Lung (tissue), 12 donors: ENCODE measurements around the gene LCE1A. TPM values are rescaled to one million over a fixed set of nuclear protein-coding genes. Genes with fewer than 3 reads are reported as not detected.

ENCODE experiments used
- ATAC-seq: fragments of 200-7000 bp; cut with Tn5 transposase; one replicate; pipeline ENCODE4 v1.9.1; 2020; ENCODE audit warnings: moderate number of reproducible peaks; ENCODE audit not compliant: insufficient read depth, low FRiP score
- DNase-seq, 3 donors: peaks; one replicate each; pipeline ENCODE4 v3.0.0-alpha.2; 2013 to 2017
- H3K27ac ChIP-seq, 2 donors: one replicate each; pipeline ENCODE4 v1.5.1; 2013; ENCODE audit warnings: mild to moderate bottlenecking in 2 of 2, moderate library complexity in 2 of 2, control low read depth in 1 of 2, inconsistent platforms in 1 of 2, low read depth in 1 of 2, low read length in 1 of 2
- H3K27me3 ChIP-seq, 3 donors: one replicate each; pipeline ENCODE4 v1.5.1; 2013; ENCODE audit warnings: low read length in 2 of 3; ENCODE audit not compliant: control insufficient read depth in 3 of 3, insufficient read depth in 3 of 3
- H3K36me3 ChIP-seq, 4 donors: one replicate each; pipeline ENCODE4 v1.5.1; 2013; ENCODE audit warnings: low read length in 4 of 4, mild to moderate bottlenecking in 1 of 4, moderate library complexity in 1 of 4; ENCODE audit not compliant: control insufficient read depth in 4 of 4, insufficient read depth in 4 of 4
- H3K4me1 ChIP-seq, 5 donors: one replicate each; pipeline ENCODE4 v1.5.1; 2013; ENCODE audit warnings: low read length in 5 of 5, mild to moderate bottlenecking in 2 of 5, moderate library complexity in 1 of 5; ENCODE audit not compliant: control insufficient read depth in 5 of 5, insufficient read depth in 5 of 5
- H3K4me3 ChIP-seq: one replicate; pipeline ENCODE4 v1.5.1; 2013; ENCODE audit warnings: mild to moderate bottlenecking, control low read depth, moderate library complexity
- H3K9ac ChIP-seq, 2 donors: one replicate each; pipeline ENCODE4 v1.5.1; 2013; ENCODE audit warnings: low read length in 2 of 2, control low read depth in 1 of 2; ENCODE audit not compliant: insufficient read depth in 1 of 2
- H3K9me3 ChIP-seq, 4 donors: one replicate each; pipeline ENCODE4 v1.5.1; 2013; ENCODE audit warnings: low read length in 3 of 4, mild to moderate bottlenecking in 1 of 4, moderate library complexity in 1 of 4; ENCODE audit not compliant: control insufficient read depth in 4 of 4, insufficient read depth in 3 of 4
- WGBS, 2 donors: extraction: QIAGEN DNeasy Blood & Tissue Kit; methylation state at CpG; one replicate each; pipeline ENCODE4 v1.1.7; 2013; 5-methylcytosine and 5-hydroxymethylcytosine counted together
- polyA plus RNA-seq, 2 donors: library from polyadenylated mRNA; stranded (reverse); fragments of 200-250 nt; gene quantifications; one replicate each; pipeline ENCODE4 v1.2.1, GENCODE V29; 2013
- total RNA-seq, 2 donors: library from RNA; depleted of rRNA in 1 of 2; stranded (reverse); fragments of >200 nt in 1 of 2; gene quantifications; one replicate each; pipeline ENCODE4 v1.2.1, GENCODE V29; 2014 to 2021
- TF ChIP-seq, protein P1 (sequence below): IDR thresholded peaks from 2 replicates; pipeline ENCODE4 v1.5.1; 2012; ENCODE audit warnings: mild to moderate bottlenecking; ENCODE audit errors: control extremely low read depth, extremely low read depth
- donor health status: control.
- donor health status: control.
- donor health status: Bipolar disorder and iron deficiency.
- donor health status: healthy.
- donor health status: DM: yes; HTN: yes; CAD: no.

Gene LCE1A
- total and polyA plus RNA-seq, 4 donors = not detected

DNA sequence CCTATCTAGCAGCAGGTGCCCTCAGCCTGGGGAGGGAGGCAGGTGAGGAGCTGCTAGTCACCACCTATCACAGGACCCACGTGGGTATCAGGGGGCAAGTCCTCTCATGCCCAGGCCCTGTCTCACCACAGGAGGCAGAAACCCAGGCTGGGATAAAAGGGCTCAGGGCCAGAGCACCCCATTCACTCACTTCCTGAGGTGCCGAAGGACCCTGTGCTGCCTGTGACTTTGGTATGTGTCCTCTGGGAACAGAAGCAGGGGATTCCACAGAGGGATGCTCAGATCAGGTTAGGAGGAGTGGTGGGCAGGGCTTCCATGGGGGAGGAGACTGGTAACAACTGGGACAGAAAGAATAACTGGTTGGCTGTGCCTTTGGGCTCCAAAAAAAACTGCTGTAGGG lies 41.2 kb upstream of the LCE1A start, which contains the start of gene LCE1E:
Gene LCE1E (plus strand): TSS at position 181 of the 400 bp plus-strand sequence. CDS start 1,043 bp downstream, outside the sequence.
- no peaks in the 10 kb centered on the region for H3K9me3 ChIP-seq
- no peak for ATAC-seq
- peaks cover 0 to 2% (median 0%) of the 10 kb centered on the region in 5 donors for H3K4me1 ChIP-seq
- 28 to 37% methylated on average over 2 of the region's 2 CpGs for WGBS, 2 donors
- no peak within 1 kb of the TSS for H3K4me3 ChIP-seq
- TF ChIP-seq, protein P1, sequence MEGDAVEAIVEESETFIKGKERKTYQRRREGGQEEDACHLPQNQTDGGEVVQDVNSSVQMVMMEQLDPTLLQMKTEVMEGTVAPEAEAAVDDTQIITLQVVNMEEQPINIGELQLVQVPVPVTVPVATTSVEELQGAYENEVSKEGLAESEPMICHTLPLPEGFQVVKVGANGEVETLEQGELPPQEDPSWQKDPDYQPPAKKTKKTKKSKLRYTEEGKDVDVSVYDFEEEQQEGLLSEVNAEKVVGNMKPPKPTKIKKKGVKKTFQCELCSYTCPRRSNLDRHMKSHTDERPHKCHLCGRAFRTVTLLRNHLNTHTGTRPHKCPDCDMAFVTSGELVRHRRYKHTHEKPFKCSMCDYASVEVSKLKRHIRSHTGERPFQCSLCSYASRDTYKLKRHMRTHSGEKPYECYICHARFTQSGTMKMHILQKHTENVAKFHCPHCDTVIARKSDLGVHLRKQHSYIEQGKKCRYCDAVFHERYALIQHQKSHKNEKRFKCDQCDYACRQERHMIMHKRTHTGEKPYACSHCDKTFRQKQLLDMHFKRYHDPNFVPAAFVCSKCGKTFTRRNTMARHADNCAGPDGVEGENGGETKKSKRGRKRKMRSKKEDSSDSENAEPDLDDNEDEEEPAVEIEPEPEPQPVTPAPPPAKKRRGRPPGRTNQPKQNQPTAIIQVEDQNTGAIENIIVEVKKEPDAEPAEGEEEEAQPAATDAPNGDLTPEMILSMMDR = no peak
- H3K27me3 ChIP-seq = peaks cover 0 to 3% (median 2%) of the 10 kb centered on the region in 3 donors
- no peak within 1 kb of the TSS for H3K27ac ChIP-seq
- no peaks in the 10 kb centered on the region for H3K36me3 ChIP-seq
- no peak for DNase-seq
- H3K9ac ChIP-seq = no peak within 1 kb of the TSS

DNA sequence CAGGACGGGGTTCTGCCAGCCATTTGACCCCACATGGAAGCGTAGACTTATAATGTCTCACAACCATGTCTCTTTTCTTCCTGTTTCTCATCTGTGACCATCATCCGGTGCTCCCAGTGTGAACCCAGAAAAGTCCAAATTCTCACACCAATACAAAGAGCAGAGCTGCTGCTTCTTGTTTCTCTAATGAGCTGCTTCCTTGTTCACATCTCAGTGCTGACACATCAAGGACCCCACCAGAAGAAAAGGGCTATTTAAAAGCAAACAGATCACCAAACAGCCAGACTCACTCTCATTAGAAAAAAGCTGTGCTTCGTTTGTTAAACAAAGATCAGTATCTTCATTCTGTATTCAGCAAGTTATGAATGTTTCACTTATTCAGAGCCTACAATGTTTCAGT lies 31.6 kb upstream of the LCE1A start:
- no peak for ATAC-seq
- no peaks in the 10 kb centered on the region for H3K4me1 ChIP-seq
- H3K9ac ChIP-seq = no peak overlapping the region
- TF ChIP-seq, protein P1 = no peak
- H3K36me3 ChIP-seq = no peaks in the 10 kb centered on the region
- 63 to 67% methylated on average over 4 of the region's 4 CpGs for WGBS, 2 donors
- H3K27me3 ChIP-seq = no peaks in the 10 kb centered on the region
- no peak overlapping the region for H3K27ac ChIP-seq
- H3K4me3 ChIP-seq = no peak overlapping the region
- no peak for DNase-seq
- H3K9me3 ChIP-seq = no peaks in the 10 kb centered on the region

DNA sequence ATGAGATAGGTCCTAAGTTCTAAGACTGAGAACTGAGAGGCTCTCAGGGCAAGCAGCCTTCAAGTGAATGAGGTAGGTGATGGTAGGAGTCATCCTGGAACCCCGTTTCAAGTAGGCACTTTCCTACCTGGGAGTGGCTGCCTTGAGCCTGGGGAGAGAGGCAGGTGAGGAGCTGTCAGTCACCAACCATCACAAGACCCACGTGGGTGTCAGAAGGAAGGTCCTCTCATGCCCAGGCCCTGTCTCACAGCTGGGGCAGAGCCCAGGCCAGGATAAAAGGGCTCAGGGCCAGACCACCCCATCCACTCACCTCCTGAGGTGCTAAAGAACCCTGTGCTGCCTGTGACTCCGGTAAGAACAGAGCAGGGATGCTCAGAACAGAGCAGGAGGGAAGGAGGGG lies 30.9 kb upstream of the LCE1A start, which contains the start of gene LCE1D:
Gene LCE1D (plus strand): TSS at position 301 of the 400 bp plus-strand sequence. CDS start 1,074 bp downstream, outside the sequence.
- TF ChIP-seq, protein P1 = no peak
- 44 to 75% methylated on average over 2 to 3 of the region's 3 CpGs for WGBS, 2 donors
- Histone ChIP-seq H3K4me3 (no peak within 1 kb of the TSS), H3K9ac (no peak within 1 kb of the TSS), H3K27ac (no peak within 1 kb of the TSS), H3K9me3 (no peaks in the 10 kb centered on the region), H3K27me3 (no peaks in the 10 kb centered on the region), H3K4me1 (no peaks in the 10 kb centered on the region), H3K36me3 (no peaks in the 10 kb centered on the region)
- no peak for ATAC-seq
- DNase-seq = no peak

DNA sequence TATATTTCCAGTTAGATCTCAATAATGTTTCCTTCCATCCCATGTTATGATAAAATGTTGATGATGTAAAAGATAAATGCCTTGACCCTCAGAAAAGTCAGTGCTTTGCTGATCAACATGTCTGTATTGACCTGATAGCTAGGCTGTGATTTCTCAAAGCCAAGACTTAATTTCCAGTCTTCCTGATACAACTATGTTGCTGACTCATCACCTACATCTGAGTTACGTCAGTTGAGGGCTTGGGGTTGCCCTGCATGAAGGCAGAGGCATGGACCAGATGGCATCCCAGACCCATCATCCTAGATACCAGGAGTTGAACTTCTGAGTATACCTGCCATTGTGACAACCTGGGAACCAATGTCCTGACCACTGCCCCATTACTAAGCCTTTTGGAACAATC lies 25.9 kb upstream of the LCE1A start:
- Histone ChIP-seq H3K27ac (no peak overlapping the region), H3K4me3 (no peak overlapping the region), H3K9me3 (no peaks in the 10 kb centered on the region), H3K27me3 (no peaks in the 10 kb centered on the region), H3K36me3 (no peaks in the 10 kb centered on the region), H3K4me1 (no peaks in the 10 kb centered on the region), H3K9ac (no peak overlapping the region)
- 39 to 52% methylated on average over 1 of the region's 1 CpG for WGBS, 2 donors
- DNase-seq = no peak
- no peak for ATAC-seq
- TF ChIP-seq, protein P1 = no peak
